HFF-Myc (cell line): ENCODE measurements around the gene PTPN1.

ENCODE experiments used
- DNase-seq: peaks from one replicate; pipeline ENCODE4 v3.0.0-alpha.2; 2011; ENCODE audit warnings: low read depth; ENCODE audit errors: extremely low read depth
- H3K4me3 ChIP-seq: replicated peaks from 2 replicates; pipeline ENCODE4 v1.5.1; 2011; ENCODE audit warnings: low read depth, mild to moderate bottlenecking, control low read depth, low read length
- CTCF ChIP-seq: IDR thresholded peaks from 2 replicates; pipeline ENCODE4 v1.5.1; 2012; ENCODE audit warnings: mild to moderate bottlenecking, low read depth, low read length, control low read depth; ENCODE audit errors: missing control alignments

Gene PTPN1

DNA sequence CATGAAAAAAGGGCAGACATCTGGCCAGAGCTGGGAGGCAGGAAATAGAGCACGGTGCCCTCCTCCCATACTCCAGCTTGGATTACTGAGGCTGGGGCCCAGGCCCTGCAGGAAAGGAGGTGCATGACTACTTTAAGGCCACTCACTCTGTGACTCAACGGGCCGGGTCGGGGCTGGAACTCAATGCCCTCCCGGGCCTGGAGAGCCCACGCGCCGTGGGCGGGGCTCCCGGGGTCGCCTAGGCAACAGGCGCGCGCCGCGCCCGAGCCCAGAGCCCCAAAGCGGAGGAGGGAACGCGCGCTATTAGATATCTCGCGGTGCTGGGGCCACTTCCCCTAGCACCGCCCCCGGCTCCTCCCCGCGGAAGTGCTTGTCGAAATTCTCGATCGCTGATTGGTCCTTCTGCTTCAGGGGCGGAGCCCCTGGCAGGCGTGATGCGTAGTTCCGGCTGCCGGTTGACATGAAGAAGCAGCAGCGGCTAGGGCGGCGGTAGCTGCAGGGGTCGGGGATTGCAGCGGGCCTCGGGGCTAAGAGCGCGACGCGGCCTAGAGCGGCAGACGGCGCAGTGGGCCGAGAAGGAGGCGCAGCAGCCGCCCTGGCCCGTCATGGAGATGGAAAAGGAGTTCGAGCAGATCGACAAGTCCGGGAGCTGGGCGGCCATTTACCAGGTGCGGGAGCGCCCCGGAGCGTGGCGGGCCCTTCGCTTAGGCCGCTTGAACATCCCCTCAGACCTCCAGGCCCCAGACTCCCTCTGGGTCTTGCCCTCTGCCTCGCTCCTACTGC lies at the start of gene PTPN1:
Gene PTPN1, plus strand, starts transcription at position 461 of the 783 bp plus-strand sequence. Its CDS starts 145 bp downstream, at position 606.
- DNase-seq: peak; percentile 95
- H3K4me3 ChIP-seq: peak within 1 kb of the TSS; percentile 88
- TF ChIP-seq CTCF: no peak

GRCh38 chr20:50460608-50461267 lies 49.4 kb upstream of the PTPN1 start:
- DNase-seq: peak; percentile 64
- no peak overlapping the region for H3K4me3 ChIP-seq
- TF ChIP-seq CTCF: peak; percentile 87

DNA sequence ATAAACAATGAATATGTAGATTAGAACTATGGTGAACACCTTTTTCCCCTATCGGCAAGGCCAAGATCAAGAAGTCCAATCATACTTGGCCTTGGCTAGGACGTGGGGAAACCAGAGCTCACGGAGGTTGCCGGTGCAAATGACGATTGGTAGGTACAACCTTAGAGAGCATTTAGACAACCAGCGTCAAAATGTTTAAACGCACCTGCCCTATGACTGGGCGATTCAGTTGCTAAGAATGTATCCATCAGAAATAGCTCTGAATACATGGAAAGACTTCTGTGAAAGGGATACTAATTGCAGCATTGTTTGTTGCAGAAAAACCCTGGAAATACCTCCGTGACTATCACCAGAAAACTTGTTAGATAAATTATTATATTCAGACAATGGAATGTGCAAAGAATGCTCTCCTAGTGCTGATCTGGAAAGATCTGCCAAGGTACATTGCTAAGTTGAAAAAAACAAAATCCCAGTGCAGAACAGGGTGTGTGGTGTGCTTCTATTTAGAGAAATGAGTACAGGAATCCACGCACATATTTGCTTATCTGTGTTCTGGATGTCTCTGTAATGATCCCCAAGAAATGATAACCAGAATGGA lies 48.0 kb upstream of the PTPN1 start:
- no peak for DNase-seq
- H3K4me3 ChIP-seq: no peak overlapping the region
- no peak for TF ChIP-seq CTCF

- H3K4me3 ChIP-seq: no peak overlapping the region
- TF ChIP-seq CTCF: peak; percentile 75
- DNase-seq: no peak
Observed at GRCh38 chr20:50464026-50464724, 46.0 kb upstream of the PTPN1 start.

DNA sequence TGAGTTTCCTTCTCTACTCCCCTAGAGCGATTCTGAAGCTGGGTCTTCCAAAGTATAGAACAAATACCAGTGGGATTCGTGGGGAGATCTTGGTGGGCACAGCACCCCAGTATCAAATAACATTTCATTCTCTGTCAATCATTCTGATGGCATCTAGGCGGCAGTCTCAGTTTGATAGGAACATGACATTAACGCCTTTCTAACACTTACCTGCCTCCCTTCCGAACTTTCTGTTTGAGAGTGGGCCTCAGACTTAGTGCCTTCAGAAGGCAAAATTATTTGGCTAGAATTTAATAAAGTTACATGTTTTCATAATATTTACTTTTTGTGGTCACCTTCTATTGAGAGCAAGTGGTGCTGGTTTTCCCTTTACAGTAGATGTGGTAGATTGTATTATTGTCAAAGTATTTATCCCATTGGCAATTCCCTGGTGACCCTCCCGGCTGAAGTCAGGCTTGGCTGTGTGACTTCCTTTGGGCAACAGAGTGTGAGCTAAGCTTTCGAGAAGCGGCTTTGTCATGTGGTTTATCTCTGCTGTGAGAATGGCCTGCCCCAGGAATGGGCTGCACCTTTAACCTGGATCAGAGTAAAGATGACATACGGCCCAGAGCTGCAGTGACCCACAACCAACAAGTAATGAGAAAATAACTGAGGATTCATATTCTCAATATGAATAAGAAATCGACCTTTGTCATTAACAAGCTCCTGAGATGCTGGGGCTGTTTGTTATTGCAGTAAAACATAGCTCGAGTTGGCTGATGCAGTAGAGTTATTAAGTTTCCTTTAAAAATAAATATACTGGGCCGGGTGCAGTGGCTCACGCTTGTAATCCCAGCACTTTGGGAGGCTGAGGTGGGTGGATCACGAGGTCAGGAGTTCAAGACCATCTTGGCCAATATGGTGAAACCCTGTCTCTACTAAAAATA lies 45.2 kb upstream of the PTPN1 start:
- no peak for TF ChIP-seq CTCF
- H3K4me3 ChIP-seq: no peak overlapping the region

GRCh38 chr20:50467174-50467573 lies 43.0 kb upstream of the PTPN1 start:
- TF ChIP-seq CTCF: no peak
- no peak overlapping the region for H3K4me3 ChIP-seq
- no peak for DNase-seq

More for the DNA sequence above, 45.2 kb upstream of the PTPN1 start:
- no peak for DNase-seq
